ENCODE data around the gene PRCD. TPM values are rescaled to one million over a fixed set of nuclear protein-coding genes. Genes with fewer than 3 reads are reported as not detected.
A peak's percentile ranks its signal among the peaks of the same experiment; 100 is the strongest.
"Not testable (repeated sequence)": the region's sequence is repeated elsewhere in the genome, so short reads cannot be mapped to it uniquely, and the experiment has no call there.

PRCD gene
- total RNA-seq, 1 donor from 2014 or later = 2.4 TPM

DNA sequence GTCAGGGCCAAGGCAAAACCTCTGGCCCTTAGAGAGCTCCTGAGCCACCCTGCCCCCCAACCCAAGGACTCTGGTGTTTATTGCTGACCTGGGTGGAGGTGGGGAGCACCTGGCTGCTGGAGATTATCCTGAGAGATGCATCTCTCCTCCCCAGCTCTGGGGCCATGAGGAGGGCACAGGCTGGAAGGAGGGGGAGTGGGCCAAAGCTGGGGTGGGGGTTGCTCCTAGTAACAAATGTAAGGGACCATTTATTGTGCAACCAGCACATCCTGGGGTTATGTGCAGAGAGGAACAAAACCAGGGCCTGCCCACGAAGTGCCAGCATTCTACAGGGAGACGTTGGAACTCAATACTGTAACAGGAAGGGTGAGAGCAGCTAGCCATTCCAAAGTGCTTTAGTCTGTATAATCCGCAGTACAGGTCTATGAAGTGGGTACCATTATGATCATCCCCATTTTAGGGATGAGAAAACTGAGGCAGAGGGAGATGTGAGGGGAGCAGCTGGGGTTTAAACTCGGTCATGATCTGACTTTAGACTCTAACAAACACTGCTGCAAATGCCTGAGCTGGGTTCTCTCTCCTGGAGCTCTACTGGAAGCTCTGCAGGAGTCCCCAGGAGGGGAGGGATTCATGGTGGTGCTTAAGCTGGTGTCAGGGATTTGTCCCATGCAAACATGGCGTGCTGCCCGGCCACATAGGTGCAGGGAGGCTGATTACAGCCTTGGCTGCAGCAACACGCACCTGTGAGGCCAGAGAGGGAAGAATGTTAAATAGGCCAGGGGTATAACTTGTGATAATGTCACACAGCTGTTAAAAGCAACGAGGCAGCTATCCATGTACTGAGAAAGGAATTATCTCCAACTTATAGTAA, 37.3 kb upstream of the PRCD start:
- no peak for FAIRE-seq
- no peak for DNase-seq (ENCODE audit: low spot score in 2 of 2)

DNA sequence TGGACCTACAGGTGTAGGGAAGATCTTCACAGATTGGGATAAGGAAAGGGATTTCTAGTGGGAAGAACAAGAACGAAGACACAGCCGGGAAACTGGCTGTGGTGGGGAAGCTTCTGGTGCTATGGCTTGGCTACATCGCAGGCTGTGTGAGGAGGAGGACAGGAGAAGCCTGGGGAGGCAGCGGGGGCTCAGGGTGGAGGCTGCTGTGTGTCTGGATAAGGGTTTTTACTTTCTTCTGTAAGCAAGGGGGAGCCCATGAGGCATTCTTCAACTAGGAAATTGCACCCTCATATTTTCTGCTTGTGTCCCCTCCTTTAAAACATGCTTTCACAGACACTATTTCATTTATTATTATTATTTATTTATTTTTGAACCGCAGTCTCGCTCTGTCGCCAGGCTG, 35.7 kb upstream of the PRCD start:
- no peak for FAIRE-seq
- DNase-seq (ENCODE audit: low spot score in 2 of 2) = no peak

DNA sequence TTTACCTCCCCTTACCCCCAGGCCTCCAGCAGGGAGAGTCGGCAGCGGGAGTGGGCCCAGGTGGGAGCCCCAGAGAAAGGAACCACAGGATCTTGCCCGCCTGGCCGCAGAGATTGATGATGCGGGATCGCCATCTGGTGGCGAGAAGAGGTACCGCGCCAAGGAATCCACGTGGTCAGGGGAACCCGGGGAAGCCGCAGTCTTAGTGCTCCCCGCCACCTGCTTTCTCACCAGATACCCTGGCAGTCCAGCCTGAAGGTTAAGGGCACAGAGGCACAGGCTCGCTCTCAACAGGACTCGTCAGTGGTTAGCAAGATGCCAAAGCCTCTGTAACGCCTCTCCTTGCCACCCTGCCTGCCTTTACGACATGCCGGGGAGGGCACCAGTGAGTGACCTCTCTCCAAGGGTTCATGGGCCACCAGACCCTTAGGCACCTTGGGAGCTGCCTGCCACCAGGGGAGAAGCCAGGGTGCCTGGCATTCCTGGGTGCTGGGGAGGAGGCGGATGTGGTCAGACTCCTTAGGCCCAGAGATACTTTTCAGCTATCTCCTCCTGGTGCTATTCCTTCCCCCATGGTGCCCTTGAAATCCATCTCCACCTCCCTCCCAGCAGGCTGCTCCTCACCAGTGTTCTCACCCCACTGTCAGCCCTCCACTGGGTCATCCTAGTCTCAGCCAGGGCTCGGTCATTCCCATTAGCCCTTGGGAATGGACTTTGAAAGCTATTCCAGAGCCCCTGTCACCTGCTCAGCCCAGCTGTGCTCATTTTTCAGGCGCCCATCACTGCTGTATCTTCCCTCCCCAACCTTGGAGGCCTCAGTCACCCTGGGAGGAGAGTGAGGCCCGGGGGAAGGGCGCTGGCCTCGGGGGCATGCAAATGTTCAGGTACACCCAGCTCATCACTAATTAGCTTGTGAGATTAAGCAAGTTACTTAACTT, 33.2 kb upstream of the PRCD start:
- FAIRE-seq (no peak), DNase-seq (ENCODE audit: low spot score in 2 of 2) (peak; percentile 80 to 88)

DNA sequence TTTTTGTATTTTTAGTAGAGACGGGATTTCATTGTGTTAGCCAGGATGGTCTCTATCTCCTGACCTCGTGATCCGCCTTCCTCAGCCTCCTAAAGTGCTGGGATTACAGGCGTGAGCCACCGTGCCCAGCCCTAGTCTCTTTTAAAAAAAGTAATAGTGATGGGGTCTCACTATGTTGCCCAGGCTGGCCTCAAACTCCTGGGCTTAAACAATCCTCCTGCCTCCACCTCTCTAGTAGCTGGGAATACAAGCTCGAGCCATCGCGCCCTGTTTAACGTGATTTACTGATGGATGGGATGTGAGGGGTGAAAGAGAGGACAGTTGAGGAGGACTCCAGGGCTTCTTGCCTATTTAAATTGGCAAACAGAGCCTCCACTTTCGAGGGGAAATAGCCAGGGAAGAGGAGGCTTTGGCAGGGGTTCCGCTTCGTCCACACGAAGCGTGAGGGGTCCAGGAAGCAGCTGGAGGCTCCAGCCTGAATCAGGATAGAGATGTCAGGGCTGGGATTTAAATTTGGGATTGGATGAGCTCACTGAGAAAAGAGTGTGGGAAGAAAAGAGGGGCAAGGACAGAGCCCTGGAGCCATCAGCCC, 31.3 kb upstream of the PRCD start:
- not testable (repeated sequence) for FAIRE-seq; DNase-seq (ENCODE audit: low spot score in 2 of 2)

DNA sequence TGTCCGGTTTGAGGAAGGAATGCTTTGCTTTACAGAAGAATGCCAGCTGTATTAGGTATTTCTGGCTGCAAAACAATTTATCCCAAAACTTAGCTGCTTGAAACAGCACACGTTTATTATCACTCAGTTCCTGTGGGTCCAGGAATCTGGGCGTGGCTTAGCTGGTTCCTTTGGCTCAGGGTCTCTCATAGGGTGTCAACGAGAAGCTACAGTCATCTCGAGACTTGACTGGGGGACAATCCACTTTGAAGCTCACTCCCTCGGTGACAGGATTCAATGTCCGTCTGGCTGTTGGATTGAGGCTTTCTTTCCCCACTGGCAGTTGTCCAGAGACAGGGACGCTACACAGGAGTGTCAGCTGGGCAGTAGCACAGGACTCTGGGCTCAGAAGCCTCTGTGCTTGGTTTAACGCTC, 29.0 kb upstream of the PRCD start:
- DNase-seq (ENCODE audit: low spot score in 2 of 2) (no peak), FAIRE-seq (no peak)

DNA sequence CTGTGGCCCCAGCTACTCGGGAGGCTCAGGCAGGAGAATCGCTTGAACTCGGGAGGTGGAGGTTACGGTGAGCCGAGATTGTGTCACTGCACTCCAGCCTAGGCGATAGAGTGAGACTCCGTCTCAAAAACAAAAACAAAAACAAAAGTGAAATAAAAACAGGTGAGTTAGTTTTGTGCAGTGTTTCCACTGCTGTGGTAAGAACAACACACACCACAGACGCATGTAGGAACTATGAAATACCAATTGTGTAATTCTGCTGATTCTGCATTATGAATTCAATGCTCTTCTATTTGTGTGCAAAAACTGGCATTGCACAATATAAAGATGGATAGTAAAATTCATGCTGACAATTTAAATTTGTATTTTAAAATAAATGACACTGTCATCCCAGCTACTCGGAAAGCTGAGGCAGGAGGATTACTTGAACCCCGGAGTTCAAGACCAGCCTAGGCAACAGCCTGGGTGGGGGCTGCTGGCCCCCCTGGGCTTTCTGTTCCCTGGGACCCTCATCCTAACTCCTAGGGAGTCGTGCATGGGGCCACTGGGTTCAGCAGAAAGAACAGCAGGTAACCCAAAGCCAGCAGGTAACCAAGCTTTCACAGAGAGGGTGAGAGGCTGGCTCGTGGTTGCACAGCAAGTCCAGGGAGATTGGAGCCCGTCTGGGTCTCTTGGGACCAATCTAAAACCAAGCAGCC, 28.0 kb upstream of the PRCD start:
- no peak for DNase-seq (ENCODE audit: low spot score in 2 of 2)
- no peak for FAIRE-seq

DNA sequence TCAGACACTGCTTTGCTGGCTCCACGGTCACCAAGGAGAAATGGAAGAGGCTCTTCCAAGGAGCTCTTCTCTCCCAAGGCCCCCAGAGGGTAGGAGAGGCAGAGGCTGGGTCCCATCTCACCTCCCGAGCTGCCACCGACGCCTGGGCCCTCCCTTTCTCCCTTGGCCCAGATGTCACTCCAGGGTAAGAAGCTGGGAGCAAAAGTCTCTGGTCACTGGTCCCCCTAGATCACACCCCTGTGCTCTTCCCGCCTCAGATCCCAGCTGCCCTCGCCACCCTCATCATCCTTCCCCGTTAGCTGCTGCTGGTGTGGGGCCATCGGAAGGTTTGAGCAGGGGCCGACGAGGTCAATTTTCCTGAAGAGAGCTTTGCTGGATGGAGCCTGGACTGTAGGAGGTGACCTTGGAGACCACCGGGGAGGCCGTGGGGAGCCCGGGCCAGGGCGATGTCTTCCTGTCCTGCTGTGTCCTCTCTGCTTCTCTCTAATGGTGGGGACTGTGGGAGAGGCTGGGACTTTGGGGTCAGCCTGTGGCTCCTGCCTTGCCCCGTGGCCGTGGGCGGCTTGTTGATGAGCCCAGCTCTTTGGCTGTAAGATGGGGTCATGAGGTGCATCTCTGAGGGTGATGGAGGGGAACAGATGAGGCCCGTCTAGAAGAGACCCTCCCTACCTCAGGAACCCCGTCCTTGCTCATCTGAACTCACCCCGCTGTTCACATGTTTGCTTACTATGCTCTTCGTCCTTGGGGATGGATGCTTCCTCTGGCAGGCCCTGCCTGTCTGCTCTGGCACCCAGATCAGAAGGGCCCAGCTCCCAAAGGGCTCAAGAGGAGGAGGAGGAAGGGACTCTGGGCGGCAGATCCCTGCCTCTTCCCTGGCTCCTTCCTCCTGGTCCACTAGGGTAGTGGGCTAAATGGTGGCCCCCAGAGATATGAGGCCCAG, 27.2 kb upstream of the PRCD start:
- DNase-seq (ENCODE audit: low spot score in 2 of 2) (no peak), FAIRE-seq (no peak)

DNA sequence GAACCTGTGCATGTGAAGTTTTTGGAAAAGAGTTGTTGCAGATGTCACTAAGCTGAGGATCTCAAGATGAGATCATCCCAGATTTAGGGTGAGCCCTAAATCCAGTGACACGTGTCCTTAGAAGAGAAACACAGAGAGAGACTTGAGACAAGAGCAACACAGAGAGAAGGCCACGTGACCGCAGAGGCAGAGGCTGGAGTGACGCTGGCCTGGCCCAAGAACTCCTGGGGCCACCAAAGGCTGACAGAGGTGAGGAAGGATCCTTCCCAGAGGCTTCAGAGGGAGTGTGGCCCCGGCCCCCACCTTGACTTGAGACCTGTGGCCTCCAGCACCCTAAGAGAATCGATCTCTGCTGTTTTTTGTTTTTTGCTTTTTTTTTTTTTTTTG, 26.5 kb upstream of the PRCD start:
- FAIRE-seq (no peak), DNase-seq (ENCODE audit: low spot score in 2 of 2) (no peak)

DNA sequence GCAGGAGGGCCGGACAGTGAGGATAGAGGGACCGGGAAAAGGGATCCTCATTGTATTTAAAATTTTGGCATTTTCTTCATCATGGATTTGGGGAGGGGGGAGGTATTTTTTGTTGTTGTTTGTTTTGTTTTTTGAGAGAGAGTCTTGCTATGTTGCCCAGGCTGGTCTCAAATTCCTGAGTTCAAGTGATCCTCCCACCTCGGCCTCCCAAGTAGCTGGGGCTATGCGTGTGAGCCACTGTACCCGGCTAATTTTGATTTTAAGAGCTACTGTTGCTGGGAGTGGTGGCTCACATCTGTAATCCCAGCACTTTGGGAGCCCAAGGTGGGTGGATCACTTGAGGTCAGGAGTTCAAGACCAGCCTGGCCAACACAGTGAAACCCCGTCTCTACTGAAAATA, 25.5 kb upstream of the PRCD start:
- FAIRE-seq = not testable (repeated sequence)

DNA sequence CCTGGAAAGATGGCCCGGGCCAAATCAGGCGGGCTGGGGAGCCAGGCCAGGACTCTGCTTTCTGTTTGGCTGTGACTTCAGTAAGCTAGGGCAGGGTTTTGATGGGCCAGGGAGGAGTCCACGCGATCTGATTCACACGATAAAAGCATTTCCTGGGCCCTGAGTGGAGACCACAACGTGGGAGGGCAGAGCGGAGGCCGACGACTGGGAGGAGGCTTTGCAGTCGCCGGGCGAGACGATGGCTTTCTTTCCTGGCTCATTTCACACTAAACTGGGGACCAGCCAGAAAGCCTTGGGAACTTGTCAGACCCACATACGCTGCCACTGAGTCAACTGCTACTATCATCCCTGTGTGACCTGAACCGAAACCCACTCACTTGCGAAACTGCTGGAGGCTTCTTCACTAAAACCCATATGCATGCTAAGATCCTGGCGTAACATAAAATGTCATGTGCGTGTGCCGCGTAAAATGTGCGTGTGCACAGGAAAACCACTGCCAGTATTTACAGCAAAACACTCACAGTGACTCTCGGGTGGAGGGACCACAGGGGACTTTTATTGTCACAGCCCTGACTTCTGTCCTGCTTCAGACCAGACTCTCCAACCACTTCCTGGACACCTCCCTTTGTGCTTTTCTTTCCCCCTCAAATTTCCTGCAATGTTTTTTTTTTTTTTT, 24.4 kb upstream of the PRCD start:
- FAIRE-seq = no peak
- peak in 1 of 2 donors; percentile 54 for DNase-seq (ENCODE audit: low spot score in 2 of 2)

More for the DNA sequence above, 25.5 kb upstream of the PRCD start:
- DNase-seq (ENCODE audit: low spot score in 2 of 2) = not testable (repeated sequence)

DNA sequence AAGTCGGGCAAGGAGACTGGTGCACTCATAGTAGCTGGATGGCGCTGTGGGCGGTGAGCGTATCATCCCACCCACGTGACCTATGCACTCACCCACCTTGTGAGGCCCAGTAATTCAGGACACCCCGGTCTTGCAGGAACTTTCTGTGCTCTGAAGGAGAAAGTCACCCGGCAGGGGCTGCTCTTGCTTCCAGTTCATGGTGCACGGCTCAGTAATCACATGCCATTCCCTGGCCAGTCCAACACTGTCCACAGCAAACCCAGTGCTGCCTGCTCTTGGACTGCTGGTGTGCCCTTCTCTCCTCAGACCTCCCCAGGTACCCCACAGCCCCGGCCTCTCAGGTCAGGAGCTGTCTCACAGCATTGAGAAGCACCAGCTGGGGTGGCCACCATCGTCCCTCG, 22.2 kb upstream of the PRCD start:
- no peak for DNase-seq (ENCODE audit: low spot score in 2 of 2)
- no peak for FAIRE-seq

DNA sequence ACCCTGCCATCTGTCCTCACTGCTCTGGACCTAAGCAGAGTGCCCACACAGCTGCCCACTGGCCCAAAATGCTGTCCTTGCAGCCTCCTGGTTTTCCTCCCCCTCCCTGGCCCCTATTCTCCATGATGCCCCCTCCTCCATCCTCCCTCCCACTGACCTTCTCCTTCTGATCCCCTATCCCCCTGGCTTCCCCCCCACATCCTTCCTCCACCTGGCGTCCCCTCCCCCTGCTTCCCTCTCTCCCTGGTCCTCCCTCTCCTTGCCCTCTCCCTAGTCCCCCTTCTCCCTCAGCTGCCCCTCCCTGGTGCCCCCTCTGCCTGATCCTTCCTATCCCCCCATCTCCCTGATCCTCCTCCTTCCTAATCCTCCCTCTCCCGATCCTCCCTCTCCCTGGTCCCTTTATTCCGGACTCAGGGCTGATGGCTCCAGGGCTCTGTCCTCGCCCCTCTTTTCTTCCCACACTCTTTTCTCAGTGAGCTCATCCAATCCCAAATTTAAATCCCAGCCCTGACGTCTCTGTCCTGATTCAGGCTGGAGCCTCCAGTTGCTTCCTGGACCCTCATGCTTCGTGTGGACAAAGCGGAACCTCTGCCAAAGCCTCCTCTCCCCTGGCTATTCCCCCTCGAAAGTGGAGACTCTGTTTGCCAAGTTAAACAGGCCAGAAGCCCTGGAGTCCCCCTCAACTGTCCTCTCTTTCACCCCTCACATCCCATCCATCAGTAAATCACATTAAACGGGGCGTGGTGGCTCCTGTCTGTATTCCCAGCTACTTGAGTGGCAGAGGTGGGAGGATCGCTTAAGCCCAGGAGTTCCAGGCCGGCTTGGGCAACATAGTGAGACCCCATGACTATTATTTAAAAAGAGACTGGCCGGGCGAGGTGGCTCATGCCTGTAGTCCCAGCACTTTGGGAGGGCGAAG, 20.5 kb upstream of the PRCD start:
- FAIRE-seq = no peak
- DNase-seq (ENCODE audit: low spot score in 2 of 2) = no peak

DNA sequence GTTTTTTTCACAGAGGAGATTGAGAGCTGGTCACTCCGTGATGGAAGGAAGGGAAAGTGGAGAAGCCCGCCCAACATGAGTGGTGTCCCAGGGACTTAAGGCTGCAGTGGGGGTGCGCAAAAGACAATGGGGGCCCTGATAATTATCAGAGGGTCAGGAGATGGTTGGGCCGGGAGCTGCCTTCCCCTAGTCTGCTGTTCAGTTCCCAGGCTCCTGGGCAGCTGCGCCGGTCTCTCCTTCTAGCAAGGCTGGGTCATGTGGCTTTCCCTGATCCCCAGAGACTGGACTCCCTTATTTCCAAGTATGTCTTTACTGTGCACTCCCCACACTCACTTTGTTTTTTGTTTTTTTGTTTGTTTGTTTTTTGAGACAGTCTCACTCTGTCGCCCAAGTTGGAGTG, 18.6 kb upstream of the PRCD start:
- DNase-seq (ENCODE audit: low spot score in 2 of 2) (no peak), FAIRE-seq (no peak)

DNA sequence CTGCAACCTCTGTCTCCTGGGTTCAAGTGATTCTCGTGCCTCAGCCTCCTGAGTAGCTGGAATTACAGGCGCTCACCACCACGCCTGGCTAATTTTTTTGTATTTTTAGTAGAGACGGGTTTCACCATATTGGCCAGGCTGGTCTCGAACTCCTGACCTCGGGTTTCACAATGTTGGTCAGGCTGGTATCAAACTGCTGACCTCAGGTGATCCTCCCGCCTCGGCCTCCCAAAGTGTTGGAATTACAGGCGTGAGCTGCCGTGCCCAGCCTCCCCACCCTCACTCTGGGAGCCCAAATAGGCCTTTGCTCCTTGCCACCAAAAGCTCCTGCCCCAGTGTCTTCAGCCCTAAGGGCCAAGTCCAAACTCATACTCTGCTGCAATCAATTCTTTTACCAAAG, 18.2 kb upstream of the PRCD start:
- FAIRE-seq; DNase-seq (ENCODE audit: low spot score in 2 of 2): not testable (repeated sequence)

DNA sequence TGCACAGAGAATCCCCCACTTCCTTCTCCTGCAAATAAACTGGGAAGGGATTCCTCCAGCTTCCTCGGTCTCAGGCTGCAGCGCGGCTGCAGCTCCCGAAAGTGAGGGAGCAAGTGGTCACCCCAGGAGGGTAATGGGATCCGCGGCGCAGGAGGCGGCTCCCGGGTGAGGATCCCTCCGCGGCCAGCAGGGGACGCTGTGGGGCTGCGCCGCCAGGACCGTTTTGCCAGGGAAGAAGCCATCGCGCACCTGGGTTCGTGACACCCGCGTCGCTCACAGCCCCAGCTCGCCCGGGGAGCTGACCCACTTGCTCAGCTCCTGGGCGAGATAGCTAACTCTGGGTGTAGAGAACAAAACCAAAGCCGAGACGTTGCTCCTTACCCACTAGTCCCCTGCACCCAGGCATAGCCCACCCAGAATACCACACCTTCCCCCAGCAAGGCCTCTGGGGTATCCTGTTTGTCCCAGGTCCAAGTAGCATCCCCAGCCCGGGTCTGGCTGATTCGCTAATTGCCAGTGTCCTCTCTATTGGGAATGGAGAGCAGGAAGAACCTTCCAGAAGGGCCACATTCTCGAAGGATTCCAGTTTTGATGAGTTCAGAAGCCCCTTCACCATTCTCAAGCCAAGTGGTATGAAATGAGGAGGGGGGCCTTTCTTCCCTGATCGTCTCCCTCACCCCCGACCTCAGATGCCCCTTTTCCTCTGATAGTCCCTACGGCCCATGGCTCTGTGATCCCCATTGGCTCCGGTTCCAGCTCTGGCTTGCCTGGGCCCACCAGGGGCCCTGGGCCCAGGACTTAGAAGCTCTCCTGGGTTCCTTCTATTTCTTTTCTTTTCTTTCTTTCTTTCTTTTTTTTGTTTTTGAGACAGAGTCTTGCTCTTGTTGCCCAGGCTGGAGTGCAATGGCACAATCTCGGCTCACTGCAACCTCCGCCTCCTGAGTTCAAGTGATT, 16.5 kb upstream of the PRCD start:
- DNase-seq (ENCODE audit: low spot score in 2 of 2) = peak; percentile 74 to 88

More for the DNA sequence above, 16.5 kb upstream of the PRCD start:
- FAIRE-seq = no peak

Measured in frontal cortex (tissue), 4 donors.